Measurements from ENCODE around the gene C2orf81. TPM values are rescaled to one million over a fixed set of nuclear protein-coding genes. Genes with fewer than 3 reads are reported as not detected.

The C2orf81 gene
- total and polyA plus RNA-seq, 8 donors = 0.87 to 6.5 (median 2.0) TPM

DNA sequence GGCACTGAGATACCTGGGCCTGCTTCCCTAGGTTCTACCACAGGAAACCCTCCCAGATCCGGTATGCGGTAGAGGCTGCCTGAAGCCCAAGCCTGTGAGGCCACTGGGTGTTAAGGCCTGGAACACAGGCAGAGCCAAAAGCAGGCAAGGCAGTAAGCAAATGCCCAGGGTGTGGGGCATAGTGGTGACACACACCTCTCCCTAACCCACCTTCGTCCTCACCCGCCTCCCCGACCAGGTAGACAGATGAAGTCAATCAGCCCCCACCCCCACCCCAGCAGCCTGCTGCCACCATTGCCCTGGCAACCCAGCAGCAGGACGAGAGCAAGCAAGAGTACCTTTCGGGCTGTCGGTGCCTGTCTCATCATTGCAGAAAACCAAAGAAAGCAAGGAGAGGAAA lies 47.4 kb downstream of the C2orf81 start:
- Histone ChIP-seq H3K9me3 (no peaks in the 10 kb centered on the region), H3K36me3 (peaks cover 0 to 28% (median 8%) of the 10 kb centered on the region in 3 donors), H3K4me1 (no peaks in the 10 kb centered on the region), H3K4me3 (peak overlapping the region in 1 of 4 donors; percentile 12), H3K27ac (no peak overlapping the region), H3K27me3 (no peaks in the 10 kb centered on the region)
- peak in 2 of 4 donors; percentile 28 to 50 for ATAC-seq
- no peak for FAIRE-seq
- intact Hi-C loops (cut with DNase I) = no loop called here
- TF ChIP-seq, protein P1, sequence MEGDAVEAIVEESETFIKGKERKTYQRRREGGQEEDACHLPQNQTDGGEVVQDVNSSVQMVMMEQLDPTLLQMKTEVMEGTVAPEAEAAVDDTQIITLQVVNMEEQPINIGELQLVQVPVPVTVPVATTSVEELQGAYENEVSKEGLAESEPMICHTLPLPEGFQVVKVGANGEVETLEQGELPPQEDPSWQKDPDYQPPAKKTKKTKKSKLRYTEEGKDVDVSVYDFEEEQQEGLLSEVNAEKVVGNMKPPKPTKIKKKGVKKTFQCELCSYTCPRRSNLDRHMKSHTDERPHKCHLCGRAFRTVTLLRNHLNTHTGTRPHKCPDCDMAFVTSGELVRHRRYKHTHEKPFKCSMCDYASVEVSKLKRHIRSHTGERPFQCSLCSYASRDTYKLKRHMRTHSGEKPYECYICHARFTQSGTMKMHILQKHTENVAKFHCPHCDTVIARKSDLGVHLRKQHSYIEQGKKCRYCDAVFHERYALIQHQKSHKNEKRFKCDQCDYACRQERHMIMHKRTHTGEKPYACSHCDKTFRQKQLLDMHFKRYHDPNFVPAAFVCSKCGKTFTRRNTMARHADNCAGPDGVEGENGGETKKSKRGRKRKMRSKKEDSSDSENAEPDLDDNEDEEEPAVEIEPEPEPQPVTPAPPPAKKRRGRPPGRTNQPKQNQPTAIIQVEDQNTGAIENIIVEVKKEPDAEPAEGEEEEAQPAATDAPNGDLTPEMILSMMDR (IDR thresholded peaks at IDR 0.05) = no peak
- 82 to 87% methylated on average over 8 of the region's 8 CpGs for WGBS, 2 donors
- no peak for DNase-seq

DNA sequence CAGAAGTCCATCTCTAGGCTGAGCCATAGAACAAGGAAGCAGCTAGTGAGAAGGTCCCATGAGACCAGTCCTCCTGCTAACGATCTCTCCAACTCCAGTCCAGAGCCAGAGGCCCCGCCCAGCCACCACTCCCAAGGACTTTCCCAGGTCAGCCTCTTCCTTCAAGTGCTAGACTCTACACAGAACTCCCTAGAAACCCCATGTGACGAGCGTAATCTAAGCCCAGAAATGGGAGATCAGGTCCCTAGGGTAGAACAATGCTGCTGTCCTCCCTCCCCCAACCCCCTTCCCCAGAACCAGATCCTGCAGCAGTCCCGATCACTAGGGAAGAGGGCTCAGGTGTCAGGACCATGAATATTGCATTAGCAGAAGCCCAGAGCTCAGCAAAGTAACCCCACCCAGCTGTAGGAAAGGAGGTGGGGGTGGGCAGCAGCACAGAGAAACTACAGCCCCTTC lies 48.2 kb downstream of the C2orf81 start:
- WGBS, 2 donors = 77% methylated on average over 5 of the region's 5 CpGs
- peak overlapping the region in 1 of 4 donors; percentile 5 for H3K4me3 ChIP-seq
- H3K27me3 ChIP-seq = no peaks in the 10 kb centered on the region
- FAIRE-seq (no peak), ATAC-seq (peak in 2 of 4 donors; percentile 56 to 65), DNase-seq (no peak)
- intact Hi-C loops (cut with DNase I) = no loop called here
- peaks cover 0 to 35% (median 16%) of the 10 kb centered on the region in 3 donors for H3K36me3 ChIP-seq
- no peaks in the 10 kb centered on the region for H3K4me1 ChIP-seq
- no peaks in the 10 kb centered on the region for H3K9me3 ChIP-seq
- no peak overlapping the region for H3K27ac ChIP-seq
- TF ChIP-seq, protein P1 (IDR thresholded peaks at IDR 0.05) = no peak

DNA sequence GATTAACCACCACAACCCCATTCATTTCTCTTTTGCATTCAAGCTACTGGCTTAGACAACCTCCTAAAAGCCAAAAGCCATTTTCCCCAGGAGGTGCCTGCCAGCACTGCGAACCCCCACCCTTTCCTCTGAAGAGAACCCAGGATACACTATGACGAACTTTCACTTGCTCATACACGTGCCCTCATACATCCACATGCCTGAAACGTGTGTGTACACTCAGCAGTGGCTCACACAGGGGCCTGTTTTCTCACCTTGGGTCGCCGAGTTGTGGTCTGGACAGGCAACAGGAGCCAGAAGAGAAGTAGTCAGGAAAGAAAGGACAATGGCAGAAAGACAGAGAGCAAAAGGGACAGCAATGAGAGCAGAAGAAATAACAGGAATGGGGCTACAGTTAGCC lies 48.7 kb downstream of the C2orf81 start:
- ATAC-seq (no peak), FAIRE-seq (no peak), DNase-seq (no peak)
- intact Hi-C loops (cut with DNase I) = no loop called here
- H3K4me3 ChIP-seq = no peak overlapping the region
- 87 to 94% methylated on average over 6 of the region's 6 CpGs for WGBS, 2 donors
- H3K9me3 ChIP-seq = no peaks in the 10 kb centered on the region
- no peaks in the 10 kb centered on the region for H3K27me3 ChIP-seq
- peaks cover 0 to 41% (median 21%) of the 10 kb centered on the region in 3 donors for H3K36me3 ChIP-seq
- TF ChIP-seq, protein P1 (IDR thresholded peaks at IDR 0.05) = no peak
- no peaks in the 10 kb centered on the region for H3K4me1 ChIP-seq
- no peak overlapping the region for H3K27ac ChIP-seq

DNA sequence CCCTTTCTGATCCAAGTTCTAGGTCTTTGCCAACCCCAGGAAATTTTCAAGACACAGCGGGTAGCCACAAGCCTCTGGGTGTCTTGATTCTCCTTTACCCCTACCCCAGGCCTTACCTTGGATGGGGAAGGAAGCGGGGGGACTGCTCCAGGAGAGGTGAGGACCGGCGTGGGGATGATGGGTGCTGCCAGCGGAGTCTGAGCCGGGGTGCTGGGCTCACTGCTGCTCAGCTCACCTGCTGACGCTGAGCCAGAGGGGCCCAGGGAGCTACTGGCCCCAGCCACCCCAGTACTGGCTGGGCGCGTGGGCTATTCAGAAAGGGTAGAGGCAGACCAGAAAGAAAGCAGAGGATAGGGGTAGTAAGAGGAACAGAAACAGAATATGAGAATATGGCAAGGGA lies 50.0 kb downstream of the C2orf81 start:
- Histone ChIP-seq H3K4me3 (no peak overlapping the region), H3K27me3 (no peaks in the 10 kb centered on the region), H3K4me1 (no peaks in the 10 kb centered on the region), H3K36me3 (peaks cover 5 to 46% (median 34%) of the 10 kb centered on the region in 3 donors), H3K27ac (no peak overlapping the region), H3K9me3 (no peaks in the 10 kb centered on the region)
- WGBS, 2 donors = 96 to 98% methylated on average over 9 of the region's 9 CpGs
- TF ChIP-seq, protein P1 (IDR thresholded peaks at IDR 0.05) = no peak
- intact Hi-C loops (cut with DNase I) = no loop called here
- ATAC-seq (no peak), DNase-seq (no peak), FAIRE-seq (no peak)

DNA sequence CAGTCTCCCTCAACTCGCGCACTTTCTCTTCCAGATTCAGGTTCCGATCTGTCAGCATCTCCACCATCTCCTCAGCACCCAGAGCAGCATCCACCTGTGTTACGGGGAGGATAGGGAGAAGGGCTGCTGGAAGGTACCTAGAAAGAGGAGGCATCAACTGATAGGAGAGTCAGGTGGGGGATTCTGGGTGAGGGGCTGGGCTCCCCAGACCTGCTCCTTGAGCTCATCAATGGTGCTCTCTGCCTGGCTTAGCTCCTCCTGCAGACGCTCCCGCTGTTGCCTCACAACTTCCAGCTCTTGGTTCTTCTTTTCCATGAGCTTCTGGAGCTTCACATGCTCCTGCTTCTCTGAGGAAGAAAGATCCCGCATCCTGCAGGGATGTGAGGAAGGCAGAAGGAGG lies 51.4 kb downstream of the C2orf81 start:
- no peak for DNase-seq
- Histone ChIP-seq H3K36me3 (peaks cover 9 to 60% (median 47%) of the 10 kb centered on the region in 3 donors), H3K9me3 (no peaks in the 10 kb centered on the region), H3K27ac (no peak overlapping the region), H3K4me3 (no peak overlapping the region), H3K27me3 (no peaks in the 10 kb centered on the region), H3K4me1 (no peaks in the 10 kb centered on the region)
- no peak for ATAC-seq
- TF ChIP-seq, protein P1 (IDR thresholded peaks at IDR 0.05) = no peak
- intact Hi-C loops (cut with DNase I) = no loop called here
- WGBS, 2 donors = 95 to 97% methylated on average over 7 of the region's 7 CpGs
- FAIRE-seq = no peak

All from pancreas (tissue), 10 donors.